GM19043 (cell line): ENCODE data around the gene SEMA3F.
"Not testable (repeated sequence)": the region's sequence is repeated elsewhere in the genome, so short reads cannot be mapped to it uniquely, and the experiment has no call there.

Experiments used
- ATAC-seq: cut with Tn5 transposase; IDR thresholded peaks from one replicate; pipeline ENCODE4 v1.9.1; 2021; ENCODE audit warnings: low read depth; ENCODE audit not compliant: unreplicated experiment

Gene SEMA3F

DNA sequence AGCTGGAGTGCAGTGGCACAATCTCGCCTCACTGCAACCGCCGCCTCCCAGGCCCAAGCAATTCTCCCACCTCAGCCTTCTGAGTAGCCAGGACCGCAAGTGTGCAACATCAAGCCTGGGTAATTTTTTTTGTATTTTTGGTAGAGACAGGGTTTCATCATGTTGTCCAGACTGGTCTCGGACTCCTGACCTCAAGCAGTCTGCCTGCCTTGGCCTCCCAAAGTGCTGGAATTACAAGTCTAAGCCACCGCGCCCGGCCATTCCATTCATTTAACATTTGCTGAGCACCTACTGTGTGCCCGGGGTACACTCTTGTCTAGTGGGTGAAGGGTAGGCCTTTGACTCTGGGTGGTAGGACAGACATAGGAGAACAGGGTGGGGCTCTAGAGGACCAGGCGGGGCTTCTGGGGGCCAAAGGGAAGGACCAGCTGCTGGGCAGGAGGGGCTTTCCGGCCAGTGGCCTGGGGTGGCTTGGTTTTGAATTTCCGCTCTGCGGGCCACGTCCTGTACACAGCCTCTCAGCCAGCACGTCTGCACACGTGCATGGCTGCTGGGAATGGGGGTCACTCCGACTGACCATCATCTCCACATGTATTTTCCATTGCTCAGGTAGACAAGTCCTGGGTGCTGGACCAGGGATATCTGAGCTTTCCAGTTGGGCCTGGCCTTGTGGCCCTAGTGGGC lies 52.4 kb downstream of the SEMA3F start:
- ATAC-seq, result no peak

DNA sequence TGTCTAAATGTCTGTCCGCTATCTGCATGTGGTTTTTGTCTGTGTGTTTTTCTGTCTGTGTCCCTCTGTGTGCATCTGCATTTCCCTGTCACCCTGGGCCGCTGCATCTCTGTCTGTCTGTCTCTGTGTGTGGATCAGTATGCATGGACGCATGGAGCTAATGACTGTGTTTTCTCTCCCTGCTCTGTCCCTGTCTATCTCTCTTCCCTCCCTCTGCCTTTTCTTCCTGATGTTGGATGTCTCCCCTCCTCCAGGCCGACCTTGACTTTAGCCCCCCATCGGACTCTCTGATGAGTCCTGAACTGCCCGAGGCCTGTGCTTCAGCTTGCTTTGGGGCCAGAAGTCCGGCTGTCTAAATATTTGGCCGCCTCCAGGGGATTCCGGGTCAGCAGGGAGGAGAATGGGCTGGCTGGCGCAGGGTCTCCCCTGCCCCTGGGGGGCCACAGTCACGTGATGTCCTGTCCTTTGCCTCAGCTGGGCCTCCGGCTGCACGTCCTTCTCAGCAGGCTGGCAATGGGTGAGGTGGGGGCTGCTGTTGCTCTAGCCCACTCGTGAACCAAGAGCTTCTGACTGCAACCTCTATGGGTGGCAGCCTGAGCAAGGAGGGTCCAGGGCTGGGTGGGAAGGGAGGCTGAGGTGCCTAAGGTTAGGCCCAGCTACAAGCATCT lies 53.7 kb downstream of the SEMA3F start:
- no peak for ATAC-seq

- no peak for ATAC-seq
These were observed 55.0 kb downstream of the SEMA3F start for GRCh38 chr3:50210176-50210509.

- ATAC-seq, result no peak
These were observed 55.6 kb downstream of the SEMA3F start for GRCh38 chr3:50210510-50211367.

DNA sequence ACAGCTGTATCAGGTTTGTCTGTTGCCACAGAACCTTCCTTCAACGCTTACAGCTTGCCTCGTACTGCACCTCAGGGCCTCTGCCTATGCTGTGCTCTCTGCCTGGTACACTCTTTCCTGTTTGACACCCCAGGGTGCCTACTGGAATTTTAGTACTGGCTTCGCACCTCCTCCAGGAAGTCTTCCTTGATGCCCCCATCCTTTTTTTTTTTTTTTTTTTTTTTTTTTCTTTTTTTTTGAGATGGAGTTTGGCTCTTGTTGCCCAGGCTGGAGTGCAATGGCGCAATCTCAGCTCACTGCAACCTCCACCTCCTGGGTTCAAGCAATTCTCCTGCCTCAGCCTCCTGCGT lies 56.2 kb downstream of the SEMA3F start:
- not testable (repeated sequence) for ATAC-seq

DNA sequence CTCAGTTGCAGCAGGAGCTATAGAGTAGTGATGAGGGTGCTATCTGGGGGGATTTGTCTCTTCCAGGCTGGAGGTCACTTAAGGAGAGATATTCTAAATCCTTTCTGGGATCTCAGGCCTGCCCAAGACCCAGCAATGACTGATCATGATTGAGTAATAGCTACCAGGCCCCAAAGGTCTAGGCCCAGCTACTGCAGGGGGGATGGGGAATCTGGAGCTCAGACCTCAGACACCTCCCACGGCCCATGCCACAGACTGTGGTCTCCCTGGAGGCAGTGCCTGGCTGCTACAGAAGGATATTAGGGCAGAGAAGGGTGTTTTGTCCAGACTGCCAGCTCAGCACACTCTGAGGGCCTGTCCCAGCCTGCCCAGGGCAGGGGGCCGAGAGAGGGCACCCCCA lies 56.8 kb downstream of the SEMA3F start:
- no peak for ATAC-seq

DNA sequence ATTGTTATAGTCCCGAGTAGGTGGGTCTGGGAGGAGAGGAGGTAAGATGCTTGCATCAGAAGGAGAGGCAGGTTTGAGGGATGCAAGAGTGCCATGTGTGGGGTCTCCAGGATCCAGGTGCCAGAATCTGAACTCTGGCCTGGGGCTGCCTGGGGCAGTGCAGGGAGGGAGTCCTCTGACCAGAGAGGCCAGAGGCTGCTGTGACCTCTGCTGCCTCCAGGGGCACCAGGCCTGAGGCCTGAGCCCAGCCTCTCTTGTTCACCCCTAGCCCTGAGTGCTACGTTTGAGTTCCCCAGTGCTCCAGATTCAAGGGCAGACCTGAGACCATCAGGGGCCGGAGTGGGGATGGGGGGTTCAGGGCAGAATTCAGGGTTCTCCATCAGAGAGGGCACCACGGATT lies 57.4 kb downstream of the SEMA3F start:
- ATAC-seq, result no peak

GRCh38 chr3:50212971-50213370 lies 57.8 kb downstream of the SEMA3F start:
- no peak for ATAC-seq

GRCh38 chr3:50213373-50213772 lies 58.2 kb downstream of the SEMA3F start:
- ATAC-seq, result no peak

DNA sequence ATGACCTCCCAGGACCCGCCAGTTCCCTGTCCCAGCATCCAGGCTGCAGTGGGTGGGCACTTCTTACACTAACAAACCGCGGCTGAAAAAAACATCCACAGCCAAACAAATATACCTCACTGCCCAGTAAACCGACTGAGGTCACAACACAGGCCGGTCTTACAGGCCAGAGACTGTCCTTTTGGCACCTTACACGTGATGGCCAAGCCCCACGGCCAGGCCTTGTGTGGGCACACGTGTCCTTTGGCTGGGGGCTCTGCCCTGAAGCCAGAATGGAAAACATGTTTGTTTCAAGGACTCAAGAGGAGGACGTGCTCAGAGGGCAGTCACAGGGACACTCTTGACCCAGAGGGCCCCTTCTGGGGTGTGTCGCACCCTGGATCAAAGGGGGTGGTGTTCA lies 59.7 kb downstream of the SEMA3F start:
- no peak for ATAC-seq

DNA sequence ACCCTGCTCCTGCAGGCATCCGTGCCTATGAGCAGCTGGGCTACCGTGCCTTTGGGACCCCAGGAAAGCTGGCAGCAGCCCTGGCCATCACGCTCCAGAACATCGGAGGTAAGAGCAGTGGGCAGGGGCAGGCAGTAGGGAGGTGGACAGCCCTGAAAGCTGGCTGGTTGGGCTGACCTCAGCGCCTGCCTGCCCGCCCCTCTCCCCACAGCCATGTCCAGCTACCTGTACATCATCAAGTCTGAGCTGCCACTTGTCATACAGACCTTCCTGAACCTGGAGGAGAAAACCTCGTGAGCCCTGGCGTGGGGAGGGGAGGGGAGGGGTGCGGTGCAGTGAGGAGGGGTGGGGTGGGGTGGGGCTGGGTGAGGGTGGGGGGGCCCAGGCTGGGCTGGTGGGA lies 60.4 kb downstream of the SEMA3F start:
- ATAC-seq, result no peak

DNA sequence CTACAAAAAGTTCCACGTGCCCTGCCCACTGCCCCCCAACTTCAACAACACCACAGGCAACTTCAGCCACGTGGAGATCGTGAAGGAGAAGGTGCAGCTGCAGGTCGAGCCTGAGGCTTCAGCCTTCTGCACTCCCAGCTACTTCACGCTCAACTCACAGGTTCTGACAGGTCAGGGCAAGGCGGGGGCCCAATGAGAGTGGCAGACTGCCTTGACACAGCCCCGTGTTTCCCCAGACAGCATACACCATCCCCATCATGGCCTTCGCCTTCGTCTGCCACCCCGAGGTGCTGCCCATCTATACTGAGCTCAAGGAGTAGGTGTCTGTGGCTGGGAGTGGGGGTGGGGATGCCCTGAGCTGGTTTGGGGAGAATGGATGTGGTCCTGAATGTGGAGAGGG lies 62.6 kb downstream of the SEMA3F start:
- ATAC-seq, result no peak

GRCh38 chr3:50218448-50218847 lies 63.3 kb downstream of the SEMA3F start:
- no peak for ATAC-seq

GRCh38 chr3:50219285-50219684 lies 64.2 kb downstream of the SEMA3F start:
- ATAC-seq, result no peak

GRCh38 chr3:50220109-50220508 lies 65.0 kb downstream of the SEMA3F start:
- ATAC-seq, result no peak

DNA sequence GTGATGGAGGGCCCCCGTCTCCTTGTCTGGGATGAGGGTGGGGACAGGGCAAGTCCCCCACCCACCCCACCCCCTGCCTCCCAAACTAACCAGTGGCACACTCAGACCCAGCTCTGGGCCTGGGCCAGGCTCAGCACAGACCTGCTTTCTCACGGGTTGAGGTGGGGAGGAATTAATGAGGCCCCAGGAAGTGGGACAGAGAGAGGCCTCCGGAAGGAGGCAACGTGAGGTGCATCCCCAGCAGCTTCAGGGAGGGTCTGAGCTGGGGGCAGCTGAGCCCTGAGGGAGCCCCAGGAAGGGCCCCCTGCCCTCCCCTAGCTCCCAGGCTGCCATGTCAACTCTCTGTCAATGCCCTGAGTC lies 65.9 kb downstream of the SEMA3F start:
- no peak for ATAC-seq

- ATAC-seq, result no peak
These were observed 66.5 kb downstream of the SEMA3F start for GRCh38 chr3:50221411-50222168.

DNA sequence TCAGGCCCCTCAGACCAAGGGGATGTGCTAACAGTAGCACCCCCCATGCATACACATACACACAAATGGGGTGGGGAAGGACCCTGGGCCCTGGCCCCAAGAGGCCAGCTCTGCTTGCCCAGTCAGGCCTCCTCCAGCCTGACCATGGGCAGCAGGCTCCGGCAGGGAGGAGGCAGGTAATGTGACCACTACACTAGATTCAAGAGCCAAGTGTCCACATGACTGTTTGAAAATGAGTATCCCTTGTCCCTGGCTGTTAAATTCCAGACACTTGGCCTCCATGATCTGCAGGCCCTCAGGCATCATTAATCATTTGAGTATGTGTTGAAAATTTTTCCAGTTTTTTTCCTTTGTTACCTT lies 67.0 kb downstream of the SEMA3F start:
- ATAC-seq, result no peak

- ATAC-seq, result no peak
These were observed 69.5 kb downstream of the SEMA3F start for GRCh38 chr3:50224639-50225038.

- no peak for ATAC-seq
These were observed 71.8 kb downstream of the SEMA3F start for GRCh38 chr3:50226888-50227389.
